ENCODE measurements around the gene ACAD10. TPM values are rescaled to one million over a fixed set of nuclear protein-coding genes. Genes with fewer than 3 reads are reported as not detected.
"Not testable (repeated sequence)": the region's sequence is repeated elsewhere in the genome, so short reads cannot be mapped to it uniquely, and the experiment has no call there.

The ACAD10 gene
- total RNA-seq, 1 donor from 2014 or later, result 45.1 TPM

DNA sequence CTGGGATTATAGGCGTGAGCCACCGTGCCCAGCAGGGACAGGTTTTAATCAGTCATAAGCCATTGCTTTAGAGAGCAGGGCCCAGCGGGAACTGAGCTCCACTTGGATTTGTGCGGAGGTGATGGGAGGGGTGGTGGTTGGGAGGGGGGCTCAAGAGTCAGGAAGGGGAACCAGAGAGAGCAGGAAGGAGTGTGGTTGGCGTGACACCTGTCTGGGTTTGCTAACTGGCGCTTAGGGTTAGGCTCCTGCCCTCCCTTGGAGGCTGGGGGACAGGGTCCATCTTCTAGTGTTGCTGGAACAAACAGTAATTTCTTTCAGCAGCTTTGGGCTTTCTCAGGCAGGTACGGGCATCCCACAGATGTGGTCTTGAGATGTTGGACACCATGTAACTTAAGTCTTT is 73.4 kb downstream of the ACAD10 start:
- POLR2A ChIA-PET, result interaction anchor here (1.0 to 4.5 kb wide), 2 partner anchors 10 to 16 kb away, joined by 3 to 32 read pairs; no protein-coding TSS in a partner anchor
- no peak for ATAC-seq (ENCODE audit: low read depth)
- intact Hi-C loops (cut with micrococcal nuclease), result no loop called here
- no peak for DNase-seq
- H3K27me3 Mint-ChIP-seq, result no peaks in the 10 kb centered on the region
- no peak overlapping the region for H3K4me3 Mint-ChIP-seq
- no peak overlapping the region for H3K27ac Mint-ChIP-seq
- H3K4me1 Mint-ChIP-seq, result peaks cover 70% of the 10 kb centered on the region
- no peaks in the 10 kb centered on the region for H3K9me3 Mint-ChIP-seq
- CTCF ChIA-PET, result interaction anchor here (0.9 to 1.0 kb wide), 2 partner anchors 28 to 53 kb away, joined by 3 to 4 read pairs; no protein-coding TSS in a partner anchor
- TF ChIP-seq, protein P1, sequence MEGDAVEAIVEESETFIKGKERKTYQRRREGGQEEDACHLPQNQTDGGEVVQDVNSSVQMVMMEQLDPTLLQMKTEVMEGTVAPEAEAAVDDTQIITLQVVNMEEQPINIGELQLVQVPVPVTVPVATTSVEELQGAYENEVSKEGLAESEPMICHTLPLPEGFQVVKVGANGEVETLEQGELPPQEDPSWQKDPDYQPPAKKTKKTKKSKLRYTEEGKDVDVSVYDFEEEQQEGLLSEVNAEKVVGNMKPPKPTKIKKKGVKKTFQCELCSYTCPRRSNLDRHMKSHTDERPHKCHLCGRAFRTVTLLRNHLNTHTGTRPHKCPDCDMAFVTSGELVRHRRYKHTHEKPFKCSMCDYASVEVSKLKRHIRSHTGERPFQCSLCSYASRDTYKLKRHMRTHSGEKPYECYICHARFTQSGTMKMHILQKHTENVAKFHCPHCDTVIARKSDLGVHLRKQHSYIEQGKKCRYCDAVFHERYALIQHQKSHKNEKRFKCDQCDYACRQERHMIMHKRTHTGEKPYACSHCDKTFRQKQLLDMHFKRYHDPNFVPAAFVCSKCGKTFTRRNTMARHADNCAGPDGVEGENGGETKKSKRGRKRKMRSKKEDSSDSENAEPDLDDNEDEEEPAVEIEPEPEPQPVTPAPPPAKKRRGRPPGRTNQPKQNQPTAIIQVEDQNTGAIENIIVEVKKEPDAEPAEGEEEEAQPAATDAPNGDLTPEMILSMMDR (IDR thresholded peaks at IDR 0.05), result no peak
- H3K36me3 Mint-ChIP-seq (ENCODE audit: low read depth), result peaks cover 18% of the 10 kb centered on the region

DNA sequence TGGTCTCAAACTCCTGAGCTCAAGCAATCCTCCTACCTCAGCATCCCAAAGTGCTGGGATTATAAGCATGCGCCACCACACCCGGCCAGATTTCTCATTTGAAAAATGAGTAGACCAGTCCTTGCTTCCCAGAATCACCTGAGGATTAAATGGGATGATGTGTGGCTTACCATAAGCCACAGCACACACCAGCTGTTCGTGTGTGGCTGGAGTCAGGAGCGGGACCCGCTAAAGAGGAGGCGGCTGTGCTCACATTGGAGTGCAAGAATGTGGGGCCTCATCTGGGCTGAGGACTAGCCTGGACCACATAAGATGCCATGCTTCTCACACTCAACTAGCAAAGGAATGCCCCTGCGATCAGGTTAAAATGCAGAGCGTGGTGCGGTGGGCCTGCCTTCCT is 74.1 kb downstream of the ACAD10 start:
- CTCF ChIA-PET, result interaction anchor here (0.9 to 1.0 kb wide), 2 partner anchors 27 to 53 kb away, joined by 3 to 4 read pairs; no protein-coding TSS in a partner anchor
- no peak overlapping the region for H3K27ac Mint-ChIP-seq
- intact Hi-C loops (cut with micrococcal nuclease), result loop anchor here (2.0 to 10.0 kb wide), 2 partner anchors 15 to 75 kb away; partner anchors contain the start of genes ACAD10 and BRAP
- POLR2A ChIA-PET, result interaction anchor here (2.2 to 4.5 kb wide), 2 partner anchors 16 to 74 kb away, joined by 6 to 32 read pairs; partner anchors contain the start of genes ACAD10 and BRAP
- H3K4me1 Mint-ChIP-seq, result peaks cover 77% of the 10 kb centered on the region
- DNase-seq, result no peak
- H3K9me3 Mint-ChIP-seq, result no peaks in the 10 kb centered on the region
- TF ChIP-seq, protein P1 (IDR thresholded peaks at IDR 0.05), result no peak
- H3K36me3 Mint-ChIP-seq (ENCODE audit: low read depth), result peaks cover 15% of the 10 kb centered on the region
- H3K4me3 Mint-ChIP-seq, result no peak overlapping the region
- H3K27me3 Mint-ChIP-seq, result no peaks in the 10 kb centered on the region
- no peak for ATAC-seq (ENCODE audit: low read depth)

DNA sequence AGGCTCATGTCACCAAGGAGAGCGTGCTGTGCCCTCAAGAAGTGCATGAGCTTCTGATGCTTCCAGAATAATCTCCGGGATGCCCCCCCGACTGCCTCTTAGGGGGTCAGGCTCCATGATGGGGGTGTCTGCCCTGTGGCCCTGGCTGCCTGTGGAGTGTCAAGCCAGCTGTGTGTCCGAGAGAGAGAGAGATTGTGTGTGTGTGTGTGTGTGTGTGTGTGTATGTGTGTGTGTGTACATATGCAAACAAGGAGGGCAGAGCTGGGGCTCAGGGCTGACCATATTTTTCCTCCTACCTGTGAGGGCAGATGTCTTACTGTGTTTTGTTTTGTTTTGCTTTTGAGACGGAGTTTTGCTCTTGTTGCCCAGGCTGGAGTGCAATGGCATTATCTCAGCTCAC is 75.2 kb downstream of the ACAD10 start:
- POLR2A ChIA-PET, result interaction anchor here (0.5 to 4.5 kb wide), 4 partner anchors 8 to 75 kb away, joined by 6 to 32 read pairs (median 13); partner anchors contain the start of genes ACAD10 and BRAP
- ATAC-seq (ENCODE audit: low read depth) (no peak), DNase-seq (no peak)
- H3K36me3 Mint-ChIP-seq (ENCODE audit: low read depth), result peaks cover 8% of the 10 kb centered on the region
- no peaks in the 10 kb centered on the region for H3K27me3 Mint-ChIP-seq
- CTCF ChIA-PET, result interaction anchor here (2.5 to 5.1 kb wide), 2 partner anchors 8 to 52 kb away, joined by 7 to 41 read pairs; no protein-coding TSS in a partner anchor
- no peaks in the 10 kb centered on the region for H3K9me3 Mint-ChIP-seq
- TF ChIP-seq, protein P1 (IDR thresholded peaks at IDR 0.05), result no peak
- H3K4me3 Mint-ChIP-seq, result peak overlapping the region; percentile 78
- intact Hi-C loops (cut with micrococcal nuclease), result loop anchor here (2.0 to 10.0 kb wide), 2 partner anchors 14 to 76 kb away; partner anchors contain the start of genes ACAD10 and BRAP
- H3K4me1 Mint-ChIP-seq, result peaks cover 88% of the 10 kb centered on the region
- H3K27ac Mint-ChIP-seq, result peak overlapping the region; percentile 92

DNA sequence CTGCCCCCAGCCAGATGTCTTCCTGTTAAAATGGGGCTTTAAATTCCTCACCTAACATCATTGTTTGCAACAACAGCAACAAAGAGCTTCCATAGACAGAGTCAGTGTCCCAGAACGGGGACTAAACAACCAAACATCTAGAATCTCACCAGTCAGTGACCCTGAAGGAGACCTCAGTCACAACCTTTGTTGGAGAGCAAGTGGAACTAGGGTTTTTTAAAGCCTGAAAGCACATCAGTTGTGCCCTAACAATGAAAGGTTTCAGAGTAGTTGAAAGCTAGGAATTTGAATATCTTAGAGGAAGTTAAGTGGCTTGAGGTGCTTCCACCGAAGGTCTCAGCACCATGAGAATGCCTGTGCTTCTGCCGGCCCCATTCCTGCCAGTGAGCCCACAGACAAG is 75.9 kb downstream of the ACAD10 start:
- POLR2A ChIA-PET, result interaction anchor here (0.5 to 2.2 kb wide), 4 partner anchors 8 to 76 kb away, joined by 5 to 19 read pairs (median 6); partner anchors contain the start of genes ACAD10 and BRAP
- H3K27ac Mint-ChIP-seq, result peak overlapping the region; percentile 92

DNA sequence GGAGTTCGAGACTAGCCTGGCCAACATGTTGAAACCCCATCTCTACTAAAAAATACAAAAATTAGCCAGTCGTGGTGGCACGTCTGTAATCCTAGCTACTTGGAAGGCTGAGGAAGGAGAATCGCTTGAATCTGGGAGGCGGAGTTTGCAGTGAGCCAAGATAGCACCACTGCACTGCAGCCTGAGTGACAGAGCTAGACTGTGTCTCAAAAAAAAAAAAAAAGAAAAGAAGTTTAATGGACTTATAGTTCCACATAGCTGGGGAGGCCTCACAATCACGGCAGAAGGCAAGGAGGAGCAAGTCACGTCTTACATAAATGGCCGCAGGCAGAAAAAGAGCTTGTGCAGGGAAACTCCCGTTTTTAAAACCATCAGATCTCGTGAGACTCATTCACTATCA is 77.7 kb downstream of the ACAD10 start:
- not testable (repeated sequence) for H3K36me3 Mint-ChIP-seq (ENCODE audit: low read depth); H3K27me3 Mint-ChIP-seq; H3K9me3 Mint-ChIP-seq; ATAC-seq (ENCODE audit: low read depth); DNase-seq
- peak overlapping the region; percentile 96 for H3K27ac Mint-ChIP-seq
- intact Hi-C loops (cut with micrococcal nuclease), result loop anchor here (10.0 kb wide), 1 partner anchor 79 kb away; the partner anchor contains the start of genes ACAD10 and BRAP
- CTCF ChIA-PET, result interaction anchor here (0.9 to 5.1 kb wide), 6 partner anchors 10 to 78 kb away, joined by 3 to 41 read pairs (median 6); partner anchors contain the start of gene MAPKAPK5
- POLR2A ChIA-PET, result interaction anchor here (1.0 to 4.1 kb wide), 6 partner anchors 11 to 251 kb away, joined by 4 to 73 read pairs (median 11); partner anchors contain the start of genes ACAD10, BRAP and MAPKAPK5
- H3K4me1 Mint-ChIP-seq, result peaks cover 86% of the 10 kb centered on the region
- peak overlapping the region; percentile 79 for H3K4me3 Mint-ChIP-seq

More for the DNA sequence above, 75.9 kb downstream of the ACAD10 start:
- peak; percentile 10 for ATAC-seq (ENCODE audit: low read depth)
- intact Hi-C loops (cut with micrococcal nuclease), result loop anchor here (2.0 to 10.0 kb wide), 2 partner anchors 13 to 77 kb away; partner anchors contain the start of genes ACAD10 and BRAP
- TF ChIP-seq, protein P1 (IDR thresholded peaks at IDR 0.05), result no peak
- H3K36me3 Mint-ChIP-seq (ENCODE audit: low read depth), result peaks cover 2% of the 10 kb centered on the region
- peak overlapping the region; percentile 78 for H3K4me3 Mint-ChIP-seq
- no peaks in the 10 kb centered on the region for H3K9me3 Mint-ChIP-seq
- peaks cover 92% of the 10 kb centered on the region for H3K4me1 Mint-ChIP-seq
- no peaks in the 10 kb centered on the region for H3K27me3 Mint-ChIP-seq
- CTCF ChIA-PET, result interaction anchor here (2.5 to 5.1 kb wide), 2 partner anchors 9 to 51 kb away, joined by 7 to 41 read pairs; no protein-coding TSS in a partner anchor
- no peak for DNase-seq

Measured in activated B cell treated with CpG ODN at 0.5 μM for 24 hours (primary cell).